Activated gamma-delta T cell treated with Interleukin-2 at 50 U/mL for 16 hours (primary cell): Measurements from ENCODE around the gene SLC15A4.
A peak's percentile ranks its signal among the peaks of the same experiment; 100 is the strongest.
"Not testable (repeated sequence)": the region's sequence is repeated elsewhere in the genome, so short reads cannot be mapped to it uniquely, and the experiment has no call there.

Experiments used
- DNase-seq: peaks from one replicate; pipeline ENCODE4 v3.0.0-alpha.2; 2020

The SLC15A4 gene

GRCh38 chr12:128823916-128824839 lies at the start of gene SLC15A4:
Gene SLC15A4 (minus strand): TSS chr12:128823958. CDS start chr12:128823943, 15 bp downstream.
- DNase-seq, result peak; percentile 91

- no peak for DNase-seq
Measured at GRCh38 chr12:128872303-128872702, 48.5 kb upstream of the SLC15A4 start.

- no peak for DNase-seq
Measured at GRCh38 chr12:128871516-128871892, 47.7 kb upstream of the SLC15A4 start.

- no peak for DNase-seq
Measured at GRCh38 chr12:128867466-128867865, 43.7 kb upstream of the SLC15A4 start.

- DNase-seq, result no peak
Measured at GRCh38 chr12:128864516-128865186, 40.9 kb upstream of the SLC15A4 start.

- no peak for DNase-seq
Measured at GRCh38 chr12:128863957-128864356, 40.2 kb upstream of the SLC15A4 start.

- DNase-seq, result no peak
Measured at GRCh38 chr12:128861226-128862016, 37.7 kb upstream of the SLC15A4 start.

- DNase-seq, result no peak
Measured at GRCh38 chr12:128859311-128859710, 35.6 kb upstream of the SLC15A4 start.

GRCh38 chr12:128857133-128857763 lies 33.5 kb upstream of the SLC15A4 start:
- no peak for DNase-seq

GRCh38 chr12:128856791-128857078 lies 33.0 kb upstream of the SLC15A4 start:
- no peak for DNase-seq

- DNase-seq, result no peak
Measured at GRCh38 chr12:128856035-128856790, 32.5 kb upstream of the SLC15A4 start.

- no peak for DNase-seq
Measured at GRCh38 chr12:128853600-128854197, 29.9 kb upstream of the SLC15A4 start.

GRCh38 chr12:128852885-128853599 lies 29.3 kb upstream of the SLC15A4 start, which contains the start of gene GLT1D1:
Gene GLT1D1 (plus strand): TSS chr12:128853478. CDS start chr12:128853582, 104 bp downstream.
- no peak for DNase-seq

- no peak for DNase-seq
Measured at GRCh38 chr12:128852026-128852698, 28.4 kb upstream of the SLC15A4 start.

GRCh38 chr12:128851429-128851828 lies 27.7 kb upstream of the SLC15A4 start:
- DNase-seq, result not testable (repeated sequence)

- no peak for DNase-seq
Measured at GRCh38 chr12:128850400-128850799, 26.6 kb upstream of the SLC15A4 start.

GRCh38 chr12:128849806-128850205 lies 26.0 kb upstream of the SLC15A4 start:
- DNase-seq, result not testable (repeated sequence)

GRCh38 chr12:128848371-128848770 lies 24.6 kb upstream of the SLC15A4 start:
- no peak for DNase-seq

GRCh38 chr12:128846671-128847070 lies 22.9 kb upstream of the SLC15A4 start:
- not testable (repeated sequence) for DNase-seq

GRCh38 chr12:128844031-128844635 lies 20.4 kb upstream of the SLC15A4 start:
- no peak for DNase-seq
